GM12891 (cell line): ENCODE measurements around the gene DOK5.

Experiments
- DNase-seq: peaks from one replicate; pipeline ENCODE4 v3.0.0; 2011; ENCODE audit warnings: low spot score; ENCODE audit not compliant: insufficient read length
- FAIRE-seq: peaks from 2 replicates; lab custom pipeline; 2011; peaks lifted over from hg19 to GRCh38; lab: Jason Lieb, UNC
- PAX5 ChIP-seq: IDR thresholded peaks from 2 replicates; pipeline ENCODE4 v1.6.1; 2011; ENCODE audit warnings: low read length, moderate library complexity, mild to moderate bottlenecking; ENCODE audit not compliant: insufficient read depth, severe bottlenecking
- POLR2A ChIP-seq: IDR thresholded peaks from 2 replicates; pipeline ENCODE4 v1.6.1; 2011; ENCODE audit warnings: low read depth, low read length, control low read depth
- POLR2AphosphoS5 ChIP-seq: IDR thresholded peaks from 2 replicates; pipeline ENCODE4 v1.6.1; 2011; ENCODE audit warnings: low read depth, low read length, control low read depth
- POU2F2 ChIP-seq: IDR thresholded peaks from 2 replicates; pipeline ENCODE4 v1.6.1; 2011; ENCODE audit warnings: low read depth, mild to moderate bottlenecking, control low read depth, low read length, moderate library complexity
- SPI1 ChIP-seq: IDR thresholded peaks from 2 replicates; pipeline ENCODE4 v1.6.1; 2011; ENCODE audit warnings: low read depth, low read length, control low read depth
- TAF1 ChIP-seq: IDR thresholded peaks from 2 replicates; pipeline ENCODE4 v1.6.1; 2011; ENCODE audit warnings: low read depth, low read length, control low read depth

Gene DOK5

GRCh38 chr20:54451171-54451570 is 24.2 kb upstream of the DOK5 start:
- no peak for FAIRE-seq
- no peak for DNase-seq
- TF ChIP-seq SPI1 (no peak), TAF1 (no peak), POLR2A (no peak), POLR2AphosphoS5 (no peak), PAX5 (no peak), POU2F2 (no peak)

- TF ChIP-seq TAF1 (no peak), POLR2AphosphoS5 (no peak)
- DNase-seq (no peak), FAIRE-seq (no peak)
Measured at GRCh38 chr20:54452277-54452676, 23.1 kb upstream of the DOK5 start.

- FAIRE-seq (no peak), DNase-seq (no peak)
- TF ChIP-seq POLR2A (no peak), PAX5 (no peak), POU2F2 (no peak), SPI1 (no peak), POLR2AphosphoS5 (no peak), TAF1 (no peak)
Measured at GRCh38 chr20:54454982-54455381, 20.4 kb upstream of the DOK5 start.

- TF ChIP-seq POLR2AphosphoS5 (no peak), POLR2A (no peak), TAF1 (no peak)
- DNase-seq (no peak), FAIRE-seq (no peak)
Measured at GRCh38 chr20:54456423-54456822, 19.0 kb upstream of the DOK5 start.

GRCh38 chr20:54456961-54457360 is 18.4 kb upstream of the DOK5 start:
- no peak for DNase-seq
- no peak for FAIRE-seq
- TF ChIP-seq POLR2AphosphoS5 = no peak
- no peak for TF ChIP-seq POU2F2
- TF ChIP-seq PAX5 = no peak
- no peak for TF ChIP-seq TAF1
- TF ChIP-seq SPI1 = no peak
- no peak for TF ChIP-seq POLR2A

- FAIRE-seq (no peak), DNase-seq (no peak)
- TF ChIP-seq SPI1 (no peak), POLR2A (no peak), POU2F2 (no peak), POLR2AphosphoS5 (no peak), PAX5 (no peak), TAF1 (no peak)
Measured at GRCh38 chr20:54458219-54458618, 17.2 kb upstream of the DOK5 start.

- FAIRE-seq (no peak), DNase-seq (no peak)
- no peak for TF ChIP-seq TAF1
- TF ChIP-seq POU2F2 = no peak
- no peak for TF ChIP-seq POLR2AphosphoS5
- TF ChIP-seq SPI1 = no peak
- TF ChIP-seq POLR2A = no peak
Measured at GRCh38 chr20:54459279-54459678, 16.1 kb upstream of the DOK5 start.

GRCh38 chr20:54464003-54464402 is 11.4 kb upstream of the DOK5 start:
- TF ChIP-seq SPI1 (no peak), TAF1 (no peak), POLR2A (no peak), PAX5 (no peak), POU2F2 (no peak), POLR2AphosphoS5 (no peak)
- no peak for FAIRE-seq
- DNase-seq = no peak

GRCh38 chr20:54466127-54466526 is 9.3 kb upstream of the DOK5 start:
- DNase-seq = no peak
- no peak for TF ChIP-seq SPI1
- TF ChIP-seq POLR2A = no peak
- no peak for TF ChIP-seq POU2F2
- no peak for TF ChIP-seq PAX5
- TF ChIP-seq POLR2AphosphoS5 = no peak
- no peak for TF ChIP-seq TAF1
- FAIRE-seq = no peak

- FAIRE-seq = no peak
- no peak for DNase-seq
- no peak for TF ChIP-seq POLR2A
- no peak for TF ChIP-seq POU2F2
- TF ChIP-seq TAF1 = no peak
- no peak for TF ChIP-seq POLR2AphosphoS5
- TF ChIP-seq SPI1 = no peak
- TF ChIP-seq PAX5 = no peak
Measured at GRCh38 chr20:54467622-54468021, 7.8 kb upstream of the DOK5 start.

- FAIRE-seq = no peak
- no peak for DNase-seq
- no peak for TF ChIP-seq POLR2AphosphoS5
- no peak for TF ChIP-seq TAF1
- TF ChIP-seq POLR2A = no peak
- TF ChIP-seq PAX5 = no peak
- TF ChIP-seq SPI1 = no peak
- no peak for TF ChIP-seq POU2F2
Measured at GRCh38 chr20:54468082-54468481, 7.3 kb upstream of the DOK5 start.

- FAIRE-seq = no peak
- TF ChIP-seq PAX5 (no peak), POLR2AphosphoS5 (no peak), POLR2A (no peak), POU2F2 (no peak)
- DNase-seq = no peak
Measured at GRCh38 chr20:54469293-54469692, 6.1 kb upstream of the DOK5 start.
